Endothelial cell (in vitro differentiated cells): Measurements from ENCODE around the gene RNU1-4. TPM values are rescaled to one million over a fixed set of nuclear protein-coding genes. Genes with fewer than 3 reads are reported as not detected.
"Not testable (repeated sequence)": the region's sequence is repeated elsewhere in the genome, so short reads cannot be mapped to it uniquely, and the experiment has no call there.

Source experiments
- DNase-seq: peaks from one replicate; pipeline ENCODE4 v3.0.0; 2021; ENCODE audit warnings: low spot score
- H3K27ac Mint-ChIP-seq: one replicate; pipeline ENCODE4 v1.8.0; 2021; ENCODE audit warnings: mixed read lengths, inconsistent platforms; ENCODE audit not compliant: unreplicated experiment
- H3K27me3 Mint-ChIP-seq: one replicate; pipeline ENCODE4 v1.8.0; 2021; ENCODE audit warnings: mild to moderate bottlenecking, moderate library complexity, mixed read lengths, inconsistent platforms; ENCODE audit not compliant: unreplicated experiment
- H3K36me3 Mint-ChIP-seq: one replicate; pipeline ENCODE4 v1.8.0; 2021; ENCODE audit warnings: mild to moderate bottlenecking, low read depth, mixed read lengths, inconsistent platforms; ENCODE audit not compliant: unreplicated experiment
- H3K4me1 Mint-ChIP-seq: one replicate; pipeline ENCODE4 v1.8.0; 2021; ENCODE audit warnings: mild to moderate bottlenecking, mixed read lengths, inconsistent platforms; ENCODE audit not compliant: unreplicated experiment
- H3K4me3 Mint-ChIP-seq: one replicate; pipeline ENCODE4 v1.8.0; 2021; ENCODE audit warnings: mild to moderate bottlenecking, mixed read lengths, inconsistent platforms; ENCODE audit not compliant: unreplicated experiment
- H3K9me3 Mint-ChIP-seq: one replicate; pipeline ENCODE4 v1.8.0; 2021; ENCODE audit warnings: mixed read lengths, inconsistent platforms; ENCODE audit not compliant: unreplicated experiment
- total RNA-seq: library from RNA; stranded (reverse); fragmentation: NEBNext Ultra II Directional; extraction: Animal tissue kit (Norgen Biotek cat#: 25700); gene quantifications from one replicate; pipeline ENCODE4 v1.2.1, GENCODE V29; 2021; ENCODE audit not compliant: unreplicated experiment
- TF ChIP-seq, protein P1 (sequence below): fragments of 200-600 bp; sonication (generic); IDR thresholded peaks from one replicate; pipeline ENCODE4 v1.5.0; 2021; ENCODE audit warnings: antibody characterized with exemption; ENCODE audit not compliant: unreplicated experiment

The RNU1-4 gene
- total RNA-seq, 1 donor from 2014 or later = 3,428 TPM

GRCh38 chr1:16709659-16710087 lies 30.6 kb upstream of the RNU1-4 start:
- not testable (repeated sequence) for H3K27ac Mint-ChIP-seq, H3K4me3 Mint-ChIP-seq, H3K27me3 Mint-ChIP-seq, H3K9me3 Mint-ChIP-seq, H3K4me1 Mint-ChIP-seq, H3K36me3 Mint-ChIP-seq
- TF ChIP-seq, protein P1, sequence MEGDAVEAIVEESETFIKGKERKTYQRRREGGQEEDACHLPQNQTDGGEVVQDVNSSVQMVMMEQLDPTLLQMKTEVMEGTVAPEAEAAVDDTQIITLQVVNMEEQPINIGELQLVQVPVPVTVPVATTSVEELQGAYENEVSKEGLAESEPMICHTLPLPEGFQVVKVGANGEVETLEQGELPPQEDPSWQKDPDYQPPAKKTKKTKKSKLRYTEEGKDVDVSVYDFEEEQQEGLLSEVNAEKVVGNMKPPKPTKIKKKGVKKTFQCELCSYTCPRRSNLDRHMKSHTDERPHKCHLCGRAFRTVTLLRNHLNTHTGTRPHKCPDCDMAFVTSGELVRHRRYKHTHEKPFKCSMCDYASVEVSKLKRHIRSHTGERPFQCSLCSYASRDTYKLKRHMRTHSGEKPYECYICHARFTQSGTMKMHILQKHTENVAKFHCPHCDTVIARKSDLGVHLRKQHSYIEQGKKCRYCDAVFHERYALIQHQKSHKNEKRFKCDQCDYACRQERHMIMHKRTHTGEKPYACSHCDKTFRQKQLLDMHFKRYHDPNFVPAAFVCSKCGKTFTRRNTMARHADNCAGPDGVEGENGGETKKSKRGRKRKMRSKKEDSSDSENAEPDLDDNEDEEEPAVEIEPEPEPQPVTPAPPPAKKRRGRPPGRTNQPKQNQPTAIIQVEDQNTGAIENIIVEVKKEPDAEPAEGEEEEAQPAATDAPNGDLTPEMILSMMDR = peak; percentile 64
- DNase-seq = peak; percentile 73

DNA sequence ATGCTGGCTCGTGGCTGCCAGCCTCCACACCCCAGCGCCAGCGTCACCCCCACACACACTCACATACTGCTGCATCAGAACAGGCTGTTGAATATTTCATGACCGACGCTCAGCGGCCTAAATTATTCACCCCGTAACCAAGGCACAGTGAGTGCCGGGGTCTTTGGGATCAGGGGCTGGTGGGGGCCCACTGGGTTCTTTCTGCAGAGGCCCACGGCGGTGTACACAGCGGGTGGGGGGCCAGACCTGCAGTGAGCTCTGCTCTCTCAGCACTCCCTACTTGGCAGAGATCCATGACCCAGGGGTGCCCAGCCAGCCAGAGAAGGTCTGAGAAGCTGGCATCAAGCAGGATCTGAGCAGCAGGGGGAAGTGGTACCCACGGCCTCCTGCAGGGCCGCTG lies 29.7 kb upstream of the RNU1-4 start:
- H3K4me3 Mint-ChIP-seq, H3K27me3 Mint-ChIP-seq, H3K9me3 Mint-ChIP-seq, H3K4me1 Mint-ChIP-seq, H3K27ac Mint-ChIP-seq, H3K36me3 Mint-ChIP-seq, DNase-seq: not testable (repeated sequence)

DNA sequence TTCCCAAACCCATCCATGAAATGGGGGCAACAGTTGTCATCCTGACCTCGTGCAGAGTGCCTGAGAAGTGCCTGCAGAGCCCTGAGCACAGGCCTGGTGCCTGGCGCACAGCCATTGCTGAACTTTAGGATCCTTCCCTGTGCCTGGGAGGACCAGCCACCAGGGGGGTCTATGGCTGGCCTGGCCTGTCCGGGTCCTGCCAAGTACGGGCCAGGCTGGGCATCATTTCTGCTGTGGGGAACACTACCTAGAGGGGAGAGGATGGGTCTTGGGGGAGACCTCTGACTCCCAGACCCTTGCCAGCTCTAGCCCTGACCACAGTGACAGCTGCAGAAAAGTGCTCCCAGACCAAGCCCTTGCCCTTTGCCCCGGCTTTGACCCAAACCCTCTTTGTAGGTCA lies 28.2 kb upstream of the RNU1-4 start:
- DNase-seq = peak; percentile 26
- H3K9me3 Mint-ChIP-seq, H3K27ac Mint-ChIP-seq, H3K36me3 Mint-ChIP-seq, H3K4me1 Mint-ChIP-seq, H3K4me3 Mint-ChIP-seq, H3K27me3 Mint-ChIP-seq: not testable (repeated sequence)

DNA sequence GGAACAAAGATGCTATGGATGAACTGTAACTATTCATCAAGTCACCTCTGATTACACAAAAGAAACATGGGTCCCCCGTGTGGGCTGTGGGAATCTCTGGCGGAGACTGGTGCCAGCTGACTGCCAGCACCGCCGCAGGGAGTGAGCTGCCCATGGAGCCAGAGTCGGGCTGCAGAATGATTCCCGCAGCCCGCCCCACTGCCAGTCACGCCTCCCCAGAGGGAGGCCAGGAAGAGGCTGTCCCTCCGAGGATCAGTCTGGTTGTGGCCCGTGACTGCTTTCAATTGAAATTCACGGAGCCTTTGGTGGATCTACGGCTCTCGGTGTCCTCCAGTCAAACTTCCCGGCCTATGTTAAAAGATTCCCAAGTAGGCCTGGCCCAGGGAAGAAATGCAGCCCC lies 27.7 kb upstream of the RNU1-4 start:
- not testable (repeated sequence) for H3K9me3 Mint-ChIP-seq, H3K27me3 Mint-ChIP-seq, DNase-seq

GRCh38 chr1:16712984-16713383 lies 27.3 kb upstream of the RNU1-4 start:
- H3K9me3 Mint-ChIP-seq, H3K27ac Mint-ChIP-seq, DNase-seq: not testable (repeated sequence)

More for the DNA sequence above, 27.7 kb upstream of the RNU1-4 start:
- H3K27ac Mint-ChIP-seq, H3K4me3 Mint-ChIP-seq, H3K4me1 Mint-ChIP-seq, H3K36me3 Mint-ChIP-seq: not testable (repeated sequence)

GRCh38 chr1:16713480-16713879 lies 26.8 kb upstream of the RNU1-4 start:
- H3K4me3 Mint-ChIP-seq, H3K36me3 Mint-ChIP-seq, DNase-seq, H3K4me1 Mint-ChIP-seq, H3K9me3 Mint-ChIP-seq, H3K27me3 Mint-ChIP-seq, H3K27ac Mint-ChIP-seq: not testable (repeated sequence)

More at GRCh38 chr1:16712984-16713383, 27.3 kb upstream of the RNU1-4 start:
- not testable (repeated sequence) for H3K4me1 Mint-ChIP-seq, H3K4me3 Mint-ChIP-seq, H3K36me3 Mint-ChIP-seq, H3K27me3 Mint-ChIP-seq

GRCh38 chr1:16716691-16717335 lies 23.5 kb upstream of the RNU1-4 start:
- TF ChIP-seq, protein P1 = no peak
- Mint-ChIP-seq H3K4me3 (no peak overlapping the region), H3K27me3 (peaks cover 11% of the 10 kb centered on the region), H3K9me3 (no peaks in the 10 kb centered on the region), H3K4me1 (no peaks in the 10 kb centered on the region), H3K27ac (no peak overlapping the region), H3K36me3 (peaks cover 3% of the 10 kb centered on the region)
- DNase-seq = peak; percentile 4
